ENCODE data around the gene EDIL3.

GRCh38 chr5:84392836-84393235 lies 8.2 kb upstream of the EDIL3 start:
- TF ChIP-seq CTCF (IDR thresholded peaks at IDR 0.05) (no peak), POLR2A (IDR thresholded peaks at IDR 0.05) (no peak)
